Mucosa of stomach (tissue), 1 donor: ENCODE data around the gene GAA.

ENCODE experiments used
- H3K27me3 ChIP-seq: one replicate; pipeline ENCODE4 v1.7.0; 2013; ENCODE audit warnings: mild to moderate bottlenecking, low read length; ENCODE audit not compliant: control insufficient read depth, insufficient read depth
- H3K36me3 ChIP-seq: one replicate; pipeline ENCODE4 v1.7.0; 2013; ENCODE audit warnings: low read length; ENCODE audit not compliant: control insufficient read depth, insufficient read depth
- H3K4me1 ChIP-seq: one replicate; pipeline ENCODE4 v1.7.0; 2013; ENCODE audit warnings: mild to moderate bottlenecking, low read length; ENCODE audit not compliant: control insufficient read depth, insufficient read depth
- H3K4me3 ChIP-seq: one replicate; pipeline ENCODE4 v1.7.0; 2013; ENCODE audit warnings: low read length
- H3K9ac ChIP-seq: one replicate; pipeline ENCODE4 v1.7.0; 2013; ENCODE audit warnings: mild to moderate bottlenecking, low read length, moderate library complexity
- H3K9me3 ChIP-seq: one replicate; pipeline ENCODE4 v1.7.0; 2013; ENCODE audit warnings: mild to moderate bottlenecking, low read length, moderate library complexity; ENCODE audit not compliant: control insufficient read depth
- donor health status: Pancreatic carcinoma.

GAA gene

DNA sequence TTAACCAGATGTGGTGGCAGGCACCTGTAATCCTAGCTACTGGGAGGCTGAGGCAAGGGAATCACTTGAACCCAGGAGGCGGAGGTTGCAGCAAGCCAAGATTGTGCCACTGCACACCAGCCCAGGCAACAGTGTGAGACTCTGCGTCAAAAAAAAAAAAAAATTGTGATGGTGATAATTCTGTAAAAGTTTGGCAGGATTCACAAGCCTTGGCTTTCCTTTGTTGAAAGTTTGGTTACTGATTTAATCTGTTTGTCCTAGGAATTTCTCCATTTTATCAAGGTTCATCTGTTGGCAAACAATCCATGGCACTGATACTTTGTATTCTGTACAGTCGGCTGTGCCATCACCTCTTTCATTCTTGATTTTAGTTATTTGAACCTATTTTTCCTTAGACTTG is 29.6 kb downstream of the GAA start:
- no peak overlapping the region for H3K9ac ChIP-seq
- no peaks in the 10 kb centered on the region for H3K9me3 ChIP-seq
- H3K36me3 ChIP-seq: no peaks in the 10 kb centered on the region
- H3K27me3 ChIP-seq: no peaks in the 10 kb centered on the region
- H3K4me3 ChIP-seq: no peak overlapping the region
- no peaks in the 10 kb centered on the region for H3K4me1 ChIP-seq

DNA sequence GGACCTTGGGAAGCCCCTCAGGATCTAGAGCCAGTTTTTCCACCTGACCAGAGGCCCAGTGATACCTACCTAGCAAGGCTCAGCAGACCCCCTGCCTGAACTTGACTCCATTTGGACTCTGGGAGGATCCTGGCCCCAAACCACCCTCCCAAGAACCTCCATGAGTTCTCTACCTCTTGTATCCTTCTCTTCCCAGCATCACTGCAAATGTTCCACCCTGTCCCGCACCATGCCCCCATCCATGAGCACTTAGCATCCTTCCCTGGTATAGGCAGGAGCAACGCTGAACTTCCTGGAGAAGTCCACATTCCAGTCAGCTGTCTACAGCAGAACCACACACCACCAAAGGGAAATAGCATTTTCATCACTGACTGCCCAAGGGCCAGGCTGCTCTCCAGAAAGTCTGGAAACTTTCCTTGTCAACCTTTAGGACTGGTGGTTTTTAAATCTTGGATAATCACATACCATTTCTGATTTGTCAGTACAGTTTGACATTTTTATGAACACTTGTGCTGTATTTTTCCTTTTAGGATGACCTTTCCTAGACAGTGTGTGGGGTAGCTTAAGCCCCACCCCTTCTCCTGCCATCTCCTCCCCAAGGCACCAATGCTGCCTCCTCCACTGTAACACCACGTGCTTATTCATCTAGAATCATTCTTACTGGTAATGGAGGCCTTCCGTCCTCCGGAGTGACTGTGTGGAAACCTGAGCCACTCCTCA is 31.7 kb downstream of the GAA start:
- H3K27me3 ChIP-seq: no peaks in the 10 kb centered on the region
- no peaks in the 10 kb centered on the region for H3K9me3 ChIP-seq
- H3K4me1 ChIP-seq: no peaks in the 10 kb centered on the region
- H3K36me3 ChIP-seq: peaks cover 6% of the 10 kb centered on the region
- no peak overlapping the region for H3K9ac ChIP-seq
- H3K4me3 ChIP-seq: no peak overlapping the region

DNA sequence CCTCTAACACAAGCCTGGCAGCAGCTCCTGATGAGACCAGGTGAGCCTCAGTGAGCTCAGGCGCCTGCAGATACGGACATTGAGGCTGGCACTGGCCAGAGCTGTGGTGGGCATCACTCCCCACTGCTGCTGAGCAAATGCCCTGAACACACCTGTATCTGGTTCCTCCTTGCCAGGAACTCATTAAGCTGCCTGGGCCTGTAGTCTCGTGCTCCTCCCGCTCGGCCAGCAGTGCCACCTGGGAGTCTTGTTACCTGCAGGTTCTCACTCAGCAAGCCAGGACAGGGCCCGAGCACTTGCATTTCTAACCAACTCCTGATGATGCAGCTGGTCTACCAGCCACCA is 32.2 kb downstream of the GAA start:
- Histone ChIP-seq H3K4me3 (no peak overlapping the region), H3K9ac (no peak overlapping the region), H3K9me3 (no peaks in the 10 kb centered on the region), H3K36me3 (peaks cover 6% of the 10 kb centered on the region), H3K4me1 (no peaks in the 10 kb centered on the region), H3K27me3 (no peaks in the 10 kb centered on the region)

- H3K27me3 ChIP-seq: no peaks in the 10 kb centered on the region
- no peak overlapping the region for H3K9ac ChIP-seq
- peaks cover 14% of the 10 kb centered on the region for H3K36me3 ChIP-seq
- H3K9me3 ChIP-seq: no peaks in the 10 kb centered on the region
- H3K4me1 ChIP-seq: no peaks in the 10 kb centered on the region
- H3K4me3 ChIP-seq: no peak overlapping the region
These were observed 35.8 kb downstream of the GAA start for GRCh38 chr17:80137131-80137530.

DNA sequence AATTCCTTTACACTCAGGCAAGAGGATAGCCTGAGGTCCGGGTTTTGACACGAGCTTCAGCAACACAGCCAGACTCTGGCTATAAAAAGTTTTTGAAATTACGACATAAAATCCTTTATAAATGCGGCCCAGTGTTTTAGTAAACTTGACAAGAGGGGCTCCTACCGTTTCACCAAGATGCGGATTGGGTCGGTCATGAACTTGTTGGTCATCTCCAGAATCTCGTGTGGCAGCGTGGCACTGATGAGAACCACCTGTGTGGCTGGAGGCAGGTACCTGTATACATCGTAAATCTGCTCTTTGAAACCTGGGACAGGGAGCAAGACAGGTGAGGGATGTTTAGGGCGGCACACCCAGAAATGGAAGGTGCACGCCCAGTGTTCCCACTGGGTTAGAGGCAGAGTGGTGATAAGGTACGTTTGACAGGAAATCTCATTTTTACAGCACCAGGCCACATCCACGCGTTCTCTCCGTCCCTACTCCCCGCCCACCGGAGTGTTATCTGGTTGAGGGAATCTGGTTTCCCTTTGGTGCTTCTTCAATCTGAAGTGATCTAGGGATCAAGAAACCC is 37.6 kb downstream of the GAA start:
- no peak overlapping the region for H3K4me3 ChIP-seq
- no peaks in the 10 kb centered on the region for H3K27me3 ChIP-seq
- no peaks in the 10 kb centered on the region for H3K4me1 ChIP-seq
- no peak overlapping the region for H3K9ac ChIP-seq
- H3K36me3 ChIP-seq: peaks cover 14% of the 10 kb centered on the region
- H3K9me3 ChIP-seq: no peaks in the 10 kb centered on the region

- Histone ChIP-seq H3K9ac (no peak overlapping the region), H3K4me3 (no peak overlapping the region), H3K27me3 (no peaks in the 10 kb centered on the region), H3K36me3 (peaks cover 14% of the 10 kb centered on the region), H3K9me3 (no peaks in the 10 kb centered on the region), H3K4me1 (peaks cover 5% of the 10 kb centered on the region)
These were observed 40.2 kb downstream of the GAA start for GRCh38 chr17:80141463-80142165.

DNA sequence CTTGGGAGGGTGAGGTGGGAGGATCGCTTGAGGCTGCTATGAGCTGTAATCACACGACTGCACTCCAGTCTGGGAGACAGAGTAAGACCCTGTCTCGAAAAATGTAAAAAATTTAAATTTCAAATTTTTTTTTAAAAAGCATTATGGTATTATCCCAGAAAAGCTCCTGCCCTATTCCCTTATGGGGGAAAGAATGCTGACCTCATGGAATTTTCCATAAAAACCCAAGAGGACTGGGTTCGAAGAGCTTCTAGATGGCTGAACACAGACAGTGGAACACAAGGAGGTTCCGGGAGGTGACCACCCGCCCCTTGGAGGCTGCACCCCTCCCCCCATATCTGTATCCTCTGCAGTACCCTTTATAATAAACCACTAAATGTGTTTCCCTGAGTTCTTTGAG is 41.5 kb downstream of the GAA start:
- Histone ChIP-seq H3K9ac (no peak overlapping the region), H3K4me3 (no peak overlapping the region), H3K36me3 (peaks cover 7% of the 10 kb centered on the region), H3K9me3 (no peaks in the 10 kb centered on the region), H3K4me1 (peaks cover 6% of the 10 kb centered on the region), H3K27me3 (no peaks in the 10 kb centered on the region)

- H3K4me1 ChIP-seq: peaks cover 9% of the 10 kb centered on the region
- H3K9ac ChIP-seq: peak overlapping the region; percentile 78
- H3K9me3 ChIP-seq: no peaks in the 10 kb centered on the region
- no peaks in the 10 kb centered on the region for H3K27me3 ChIP-seq
- peak overlapping the region; percentile 77 for H3K4me3 ChIP-seq
- H3K36me3 ChIP-seq: no peaks in the 10 kb centered on the region
These were observed 44.0 kb downstream of the GAA start for GRCh38 chr17:80145076-80146075.

DNA sequence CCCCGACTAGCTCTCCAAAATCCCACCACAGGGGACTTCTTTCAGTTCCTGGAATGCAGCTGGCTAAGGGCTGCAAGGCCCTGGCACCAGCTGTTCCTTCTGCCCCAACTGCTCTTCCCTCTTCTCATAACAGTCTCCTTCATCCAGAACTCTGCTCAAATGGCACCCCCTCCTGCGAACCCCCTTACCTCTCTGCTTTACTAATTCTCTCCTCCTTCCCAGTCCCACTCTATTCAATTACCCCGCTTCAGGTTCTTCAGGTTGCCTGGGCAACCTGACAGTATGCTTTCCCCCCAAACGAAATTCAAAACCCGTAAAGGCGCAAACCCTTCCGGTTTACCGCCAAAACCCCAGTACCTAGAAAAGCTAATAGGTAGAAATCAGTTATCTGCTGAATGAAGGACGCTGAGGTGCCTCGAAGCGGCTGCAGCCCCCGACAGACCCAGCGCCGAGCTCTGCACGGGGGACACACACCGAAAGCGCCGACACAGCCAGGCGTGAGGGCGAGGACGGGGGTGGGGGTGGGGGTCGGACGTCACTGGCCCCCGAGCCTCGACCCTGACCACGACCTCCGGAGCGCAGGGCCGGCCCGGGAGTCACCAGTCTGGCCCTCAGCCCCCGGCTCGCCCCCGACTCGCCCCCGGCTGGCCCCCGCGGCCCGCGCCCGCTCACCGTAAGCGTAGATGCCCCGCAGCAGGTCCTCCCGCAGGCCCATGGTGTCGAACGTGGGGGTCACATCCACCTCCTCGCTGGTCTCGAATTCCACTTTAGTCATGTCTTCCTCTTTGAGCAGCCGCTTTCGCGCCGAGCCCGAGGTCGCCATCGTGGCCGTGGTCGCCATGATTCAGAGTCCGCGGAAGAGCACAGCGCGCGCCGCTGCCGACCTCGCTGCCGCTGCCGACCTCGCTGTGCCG is 45.0 kb downstream of the GAA start:
- Histone ChIP-seq H3K9me3 (no peaks in the 10 kb centered on the region), H3K4me3 (peak overlapping the region; percentile 77), H3K9ac (peak overlapping the region; percentile 78), H3K27me3 (no peaks in the 10 kb centered on the region), H3K4me1 (peaks cover 9% of the 10 kb centered on the region), H3K36me3 (no peaks in the 10 kb centered on the region)

DNA sequence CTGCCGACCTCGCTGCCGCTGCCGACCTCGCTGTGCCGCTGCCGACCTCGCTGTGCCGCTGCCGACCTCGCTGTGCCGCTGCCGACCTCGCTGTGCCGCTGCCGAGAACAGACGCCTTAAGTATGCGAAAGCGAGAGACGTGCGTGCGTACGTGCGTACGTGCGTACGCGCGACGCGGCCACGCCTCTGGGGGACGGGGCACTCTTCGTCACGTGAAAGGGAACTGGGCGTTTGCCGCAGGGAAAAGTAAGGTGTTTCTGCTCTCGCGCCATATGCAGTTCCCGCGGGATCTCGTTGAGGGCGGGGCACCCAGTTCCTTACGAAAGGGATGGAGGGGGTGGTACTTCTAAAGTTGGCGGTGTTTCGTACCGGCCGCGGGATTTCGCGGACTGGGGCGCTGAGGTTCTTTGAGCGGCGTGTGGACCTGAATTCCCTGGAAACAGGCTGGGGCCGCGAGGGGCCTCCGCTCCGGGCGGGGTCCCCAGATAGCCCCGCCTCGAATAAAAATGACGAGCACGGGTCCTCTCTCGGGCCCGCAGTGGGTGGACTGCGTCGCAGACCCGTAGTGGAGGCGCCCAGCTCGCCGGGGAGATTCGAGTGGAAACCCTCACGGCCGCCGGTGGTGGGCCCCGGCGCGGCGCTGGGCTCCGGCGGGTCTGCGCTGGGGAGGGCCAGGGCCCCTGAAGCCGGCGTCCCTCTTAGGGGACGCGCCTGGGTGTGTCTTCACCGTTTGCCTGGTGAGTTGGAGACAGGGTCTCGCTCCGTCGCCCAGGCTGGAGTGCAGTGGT is 45.8 kb downstream of the GAA start, which contains the start of gene EIF4A3:
EIF4A3 (minus strand) TSS at position 94 of the 788 bp plus-strand sequence. CDS start 167 bp downstream, outside the sequence.
- Histone ChIP-seq H3K9me3 (no peaks in the 10 kb centered on the region), H3K4me3 (peak within 1 kb of the TSS; percentile 77), H3K9ac (peak within 1 kb of the TSS; percentile 93), H3K36me3 (no peaks in the 10 kb centered on the region), H3K27me3 (no peaks in the 10 kb centered on the region), H3K4me1 (peaks cover 9% of the 10 kb centered on the region)
